Measurements from ENCODE around the gene DNAJB8. TPM values are rescaled to one million over a fixed set of nuclear protein-coding genes. Genes with fewer than 3 reads are reported as not detected.
A peak's percentile ranks its signal among the peaks of the same experiment; 100 is the strongest.

DNAJB8 gene
- total and polyA plus RNA-seq, 8 donors, result not detected

DNA sequence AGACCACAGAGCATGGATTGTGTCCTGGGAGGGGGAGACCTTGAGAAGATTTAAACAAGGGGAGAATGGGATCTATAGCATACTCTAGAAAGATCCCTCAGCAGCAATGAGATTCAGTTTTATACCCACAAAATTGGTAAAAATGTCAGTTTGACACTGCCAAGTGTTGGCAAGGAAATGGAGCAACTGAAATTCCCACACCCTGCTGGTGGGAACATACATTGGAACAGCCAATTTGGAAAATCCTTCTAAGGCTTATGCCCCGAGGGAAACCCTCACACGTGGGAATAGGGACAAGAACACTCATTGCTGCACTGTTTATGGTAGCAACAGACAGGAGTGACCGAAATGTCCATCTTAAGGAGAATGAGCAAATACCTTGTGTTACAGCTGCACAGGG is 5.0 kb upstream of the DNAJB8 start:
- peaks cover 0 to 32% of the 10 kb centered on the region in 2 donors for H3K27me3 ChIP-seq
- H3K9me3 ChIP-seq, result no peaks in the 10 kb centered on the region
- intact Hi-C loops (cut with DNase I), result no loop called here
- H3K27ac ChIP-seq, result no peak overlapping the region
- H3K4me3 ChIP-seq, result no peak overlapping the region
- no peak for DNase-seq
- no peak for ATAC-seq
- TF ChIP-seq, protein P1, sequence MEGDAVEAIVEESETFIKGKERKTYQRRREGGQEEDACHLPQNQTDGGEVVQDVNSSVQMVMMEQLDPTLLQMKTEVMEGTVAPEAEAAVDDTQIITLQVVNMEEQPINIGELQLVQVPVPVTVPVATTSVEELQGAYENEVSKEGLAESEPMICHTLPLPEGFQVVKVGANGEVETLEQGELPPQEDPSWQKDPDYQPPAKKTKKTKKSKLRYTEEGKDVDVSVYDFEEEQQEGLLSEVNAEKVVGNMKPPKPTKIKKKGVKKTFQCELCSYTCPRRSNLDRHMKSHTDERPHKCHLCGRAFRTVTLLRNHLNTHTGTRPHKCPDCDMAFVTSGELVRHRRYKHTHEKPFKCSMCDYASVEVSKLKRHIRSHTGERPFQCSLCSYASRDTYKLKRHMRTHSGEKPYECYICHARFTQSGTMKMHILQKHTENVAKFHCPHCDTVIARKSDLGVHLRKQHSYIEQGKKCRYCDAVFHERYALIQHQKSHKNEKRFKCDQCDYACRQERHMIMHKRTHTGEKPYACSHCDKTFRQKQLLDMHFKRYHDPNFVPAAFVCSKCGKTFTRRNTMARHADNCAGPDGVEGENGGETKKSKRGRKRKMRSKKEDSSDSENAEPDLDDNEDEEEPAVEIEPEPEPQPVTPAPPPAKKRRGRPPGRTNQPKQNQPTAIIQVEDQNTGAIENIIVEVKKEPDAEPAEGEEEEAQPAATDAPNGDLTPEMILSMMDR (IDR thresholded peaks at IDR 0.05), result no peak
- no peaks in the 10 kb centered on the region for H3K36me3 ChIP-seq
- no peaks in the 10 kb centered on the region for H3K4me1 ChIP-seq

DNA sequence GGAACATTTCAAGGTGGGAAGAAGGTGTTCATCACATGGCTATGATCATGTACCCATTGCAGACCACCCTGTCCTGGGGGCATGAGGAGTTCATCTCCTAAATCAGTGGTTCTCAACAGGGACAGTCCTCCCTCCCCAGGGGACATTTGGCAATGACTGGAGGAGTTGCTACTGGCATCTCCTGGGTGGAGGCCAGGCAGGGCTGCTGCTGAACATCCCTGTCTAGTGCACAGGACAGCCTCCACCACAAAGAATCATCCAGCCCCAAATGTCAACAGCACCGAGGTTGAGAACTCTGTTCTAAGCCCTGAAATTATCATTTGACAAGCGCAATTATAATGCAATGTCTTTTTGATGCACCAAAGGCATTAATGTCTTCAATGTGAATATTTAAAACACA is 4.4 kb upstream of the DNAJB8 start:
- Histone ChIP-seq H3K4me3 (no peak overlapping the region), H3K27me3 (peaks cover 0 to 39% of the 10 kb centered on the region in 2 donors), H3K27ac (no peak overlapping the region), H3K4me1 (no peaks in the 10 kb centered on the region), H3K36me3 (no peaks in the 10 kb centered on the region), H3K9me3 (no peaks in the 10 kb centered on the region)
- DNase-seq (peak in 1 of 4 donors; percentile 15), ATAC-seq (no peak)
- intact Hi-C loops (cut with DNase I), result no loop called here
- TF ChIP-seq, protein P1 (IDR thresholded peaks at IDR 0.05), result no peak

DNA sequence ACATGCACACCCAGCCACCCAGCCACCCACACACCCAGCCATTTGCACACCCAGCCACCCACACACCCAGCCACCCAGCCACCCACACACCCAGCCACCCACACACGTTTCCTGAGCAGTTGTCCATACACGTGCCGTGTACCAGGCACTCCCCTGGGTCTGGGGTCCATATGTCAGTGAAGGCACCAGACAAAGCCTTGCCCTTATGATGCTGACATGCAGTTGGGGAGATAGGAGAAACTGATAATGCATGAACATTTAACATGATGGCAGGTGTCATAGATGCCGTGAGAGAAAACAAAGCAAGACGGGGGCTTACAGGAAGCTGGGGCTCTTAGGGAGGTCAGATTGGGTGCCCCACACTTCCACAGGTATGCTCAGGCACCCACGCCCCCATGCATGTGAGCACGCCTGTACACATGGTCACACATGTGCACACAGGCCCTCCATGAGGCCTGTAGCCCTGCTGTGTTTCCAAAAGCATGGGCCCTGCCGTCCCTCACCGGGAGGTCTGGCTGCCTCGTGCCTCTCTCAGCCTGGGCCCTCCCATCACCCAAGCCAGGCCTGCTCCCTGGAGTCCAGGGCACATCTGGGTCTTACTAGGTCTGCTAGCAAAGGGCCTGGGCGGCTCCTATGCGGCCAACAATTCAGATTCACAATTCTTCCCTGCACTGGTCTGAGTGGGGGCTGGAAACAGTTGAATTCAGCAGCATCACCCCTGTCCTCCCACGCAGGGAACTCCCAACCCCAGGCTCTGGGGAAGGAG is 3.6 kb upstream of the DNAJB8 start:
- Histone ChIP-seq H3K27ac (no peak overlapping the region), H3K27me3 (peaks cover 0 to 40% of the 10 kb centered on the region in 2 donors), H3K4me1 (no peaks in the 10 kb centered on the region), H3K36me3 (no peaks in the 10 kb centered on the region), H3K9me3 (no peaks in the 10 kb centered on the region), H3K4me3 (no peak overlapping the region)
- TF ChIP-seq, protein P1 (IDR thresholded peaks at IDR 0.05), result no peak
- DNase-seq (peak in 1 of 4 donors; percentile 47), ATAC-seq (no peak)
- intact Hi-C loops (cut with DNase I), result no loop called here

DNA sequence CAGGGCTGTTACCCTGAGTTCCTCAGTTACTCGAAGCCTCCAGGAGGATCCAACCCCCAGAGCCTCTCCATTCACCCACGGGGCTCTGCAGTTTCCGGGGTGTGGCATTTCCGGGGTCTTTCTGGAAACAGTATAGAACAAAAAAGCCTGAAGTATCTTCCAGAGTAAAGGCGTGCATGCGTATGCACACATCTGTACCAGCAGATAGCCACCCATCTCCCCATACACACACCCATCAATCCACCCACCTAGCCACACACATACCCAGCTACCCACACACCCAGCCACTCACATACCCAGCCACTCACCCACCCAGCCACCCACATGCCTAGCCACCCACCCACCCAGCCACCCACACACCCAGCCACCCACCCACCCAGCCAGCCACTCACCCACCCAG is 2.9 kb upstream of the DNAJB8 start:
- peaks cover 0 to 40% of the 10 kb centered on the region in 2 donors for H3K27me3 ChIP-seq
- no peaks in the 10 kb centered on the region for H3K36me3 ChIP-seq
- DNase-seq (no peak), ATAC-seq (no peak)
- TF ChIP-seq, protein P1 (IDR thresholded peaks at IDR 0.05), result no peak
- intact Hi-C loops (cut with DNase I), result no loop called here
- no peaks in the 10 kb centered on the region for H3K9me3 ChIP-seq
- H3K4me3 ChIP-seq, result no peak overlapping the region
- H3K4me1 ChIP-seq, result no peaks in the 10 kb centered on the region
- H3K27ac ChIP-seq, result no peak overlapping the region

DNA sequence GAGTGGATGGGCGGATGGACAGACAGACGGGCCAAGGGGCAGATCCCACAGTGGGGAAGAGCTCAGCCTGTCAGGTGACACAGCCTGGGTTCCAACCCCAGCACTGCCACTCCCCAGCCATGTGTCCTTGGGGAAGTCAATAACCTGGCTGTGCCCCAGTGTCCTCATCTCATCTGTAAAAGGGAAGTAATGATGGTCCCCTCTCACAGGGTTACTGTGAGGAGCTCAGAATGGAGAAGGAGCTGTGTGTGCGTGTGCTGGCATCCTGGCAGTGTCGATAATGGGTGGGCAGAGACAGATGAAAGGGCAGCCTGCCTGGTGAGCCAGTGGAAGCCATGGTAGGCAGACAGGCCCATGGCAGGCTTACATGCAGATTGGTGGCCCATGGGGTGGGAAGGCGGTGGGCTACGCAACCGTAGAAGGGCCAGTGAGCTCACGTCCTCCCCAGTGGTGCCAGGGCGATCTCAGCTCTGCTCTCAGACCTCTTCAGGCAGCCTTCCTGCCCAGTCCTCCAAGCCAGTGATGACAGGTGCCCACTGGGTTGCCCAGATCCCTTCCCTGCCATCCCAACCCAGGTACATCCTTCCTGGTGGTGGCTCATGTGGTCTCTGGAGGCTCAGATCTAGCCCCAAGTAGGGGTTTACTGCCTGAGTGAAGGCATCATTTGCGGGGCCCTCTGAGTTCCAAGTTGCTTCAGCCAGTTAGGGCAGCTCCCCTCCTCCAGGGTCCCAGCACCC is 2.3 kb upstream of the DNAJB8 start:
- Histone ChIP-seq H3K4me1 (no peaks in the 10 kb centered on the region), H3K36me3 (no peaks in the 10 kb centered on the region), H3K27ac (no peak overlapping the region), H3K27me3 (peaks cover 0 to 40% of the 10 kb centered on the region in 2 donors), H3K4me3 (no peak overlapping the region), H3K9me3 (no peaks in the 10 kb centered on the region)
- ATAC-seq (no peak), DNase-seq (peak in 1 of 4 donors; percentile 55)
- TF ChIP-seq, protein P1 (IDR thresholded peaks at IDR 0.05), result no peak
- intact Hi-C loops (cut with DNase I), result no loop called here

Data from left lung (tissue), 10 donors.